Pulmonary artery endothelial cell (primary cell): ENCODE measurements around the gene SH3TC1. TPM values are rescaled to one million over a fixed set of nuclear protein-coding genes. Genes with fewer than 3 reads are reported as not detected.

ENCODE experiments used
- DNase-seq: peaks from one replicate; pipeline ENCODE4 v3.0.0-alpha.2; 2011; ENCODE audit warnings: low read depth, low spot score
- total RNA-seq: library from RNA; depleted of rRNA; stranded (reverse); fragments of >200 nt; gene quantifications from 2 replicates; pipeline ENCODE4 v1.2.3, GENCODE V29; 2014

Gene SH3TC1
- total RNA-seq, 1 donor from 2014 or later: 145 TPM

GRCh38 chr4:8241895-8242696 is 43.0 kb downstream of the SH3TC1 start:
- DNase-seq: peak; percentile 35

DNA sequence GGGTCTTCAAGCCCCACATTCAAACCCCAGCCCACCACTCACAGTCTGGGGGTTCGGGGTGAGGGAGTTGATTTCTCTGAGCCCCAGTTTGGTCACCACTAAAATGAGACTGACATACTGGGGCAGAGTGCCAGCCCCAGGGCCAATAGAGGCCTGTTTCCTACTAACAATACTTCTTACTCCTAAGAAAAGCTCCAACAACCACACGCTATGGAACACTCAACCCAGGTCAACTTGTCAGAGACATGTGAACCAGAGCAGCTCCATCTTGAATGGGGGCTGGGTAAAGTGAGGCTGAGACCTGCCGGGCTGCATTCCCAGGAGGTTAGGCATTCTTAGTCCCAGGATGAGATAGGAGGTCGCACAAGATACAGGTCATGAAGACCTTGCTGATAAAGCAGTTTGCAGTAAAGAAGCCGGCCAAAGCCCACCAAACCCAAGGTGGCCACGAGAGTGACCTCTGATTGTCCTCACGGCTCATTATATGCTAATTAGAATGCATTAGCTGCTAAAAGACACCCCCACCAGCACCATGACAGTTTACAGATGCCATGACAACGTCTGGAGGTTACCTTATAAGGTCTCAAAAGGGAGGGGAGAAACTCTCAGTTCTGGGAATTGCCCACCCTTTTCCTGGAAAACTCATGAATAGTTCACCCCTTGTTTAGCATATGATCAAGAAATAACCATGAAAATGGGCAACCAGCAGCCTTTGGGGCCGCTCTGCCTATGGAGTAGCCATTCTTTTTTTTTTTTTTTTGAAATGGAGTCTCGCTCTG is 43.9 kb downstream of the SH3TC1 start:
- DNase-seq: no peak

- DNase-seq: no peak
Observed at GRCh38 chr4:8244001-8244757, 45.1 kb downstream of the SH3TC1 start.

DNA sequence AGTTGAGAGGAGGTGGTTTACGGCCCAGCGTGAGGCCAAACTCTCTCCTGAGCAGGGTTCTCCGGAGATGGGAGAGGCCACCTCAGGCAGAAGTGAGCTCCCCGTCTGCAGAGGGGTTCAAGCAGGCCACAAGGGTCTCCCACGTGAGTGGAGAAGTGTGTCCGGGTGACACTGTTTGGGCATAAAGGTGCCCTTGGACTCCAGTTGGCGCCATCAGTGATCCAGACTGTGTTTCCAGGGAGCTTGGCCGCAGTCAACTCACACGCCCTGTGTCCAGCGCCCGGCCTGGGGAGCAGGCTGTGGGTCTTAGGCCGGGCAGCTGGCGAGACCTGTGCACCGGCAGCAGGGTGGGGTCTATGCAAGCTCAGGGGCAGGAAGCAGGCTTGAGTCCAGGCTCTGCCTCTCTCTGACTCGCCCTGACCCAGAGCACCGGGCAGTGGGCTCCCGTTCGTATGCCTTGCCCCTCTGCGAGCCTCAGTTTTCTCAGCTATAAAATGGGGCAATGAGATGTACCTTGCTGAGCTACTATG is 45.9 kb downstream of the SH3TC1 start:
- DNase-seq: no peak

- no peak for DNase-seq
Observed at GRCh38 chr4:8245884-8246833, 47.1 kb downstream of the SH3TC1 start.

GRCh38 chr4:8247047-8247930 is 48.2 kb downstream of the SH3TC1 start:
- no peak for DNase-seq

DNA sequence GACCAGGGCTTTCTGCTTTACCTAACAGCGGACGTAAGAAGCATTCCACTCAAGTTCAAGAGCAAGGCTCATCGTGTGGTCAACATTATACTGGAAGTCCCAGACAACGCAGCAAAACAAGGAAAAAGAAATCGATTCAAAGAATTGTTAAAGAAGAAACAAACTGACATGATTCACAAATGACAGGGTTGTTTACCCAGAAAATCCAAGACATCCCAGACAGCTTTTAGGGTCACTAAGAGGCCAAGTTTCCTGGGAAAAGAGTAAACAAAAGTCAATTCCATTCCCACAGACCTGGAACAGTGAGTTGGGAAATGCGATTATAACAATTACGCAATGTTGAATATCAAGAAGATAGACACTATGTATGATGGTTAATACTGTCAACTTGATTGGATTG is 49.0 kb downstream of the SH3TC1 start:
- no peak for DNase-seq

DNA sequence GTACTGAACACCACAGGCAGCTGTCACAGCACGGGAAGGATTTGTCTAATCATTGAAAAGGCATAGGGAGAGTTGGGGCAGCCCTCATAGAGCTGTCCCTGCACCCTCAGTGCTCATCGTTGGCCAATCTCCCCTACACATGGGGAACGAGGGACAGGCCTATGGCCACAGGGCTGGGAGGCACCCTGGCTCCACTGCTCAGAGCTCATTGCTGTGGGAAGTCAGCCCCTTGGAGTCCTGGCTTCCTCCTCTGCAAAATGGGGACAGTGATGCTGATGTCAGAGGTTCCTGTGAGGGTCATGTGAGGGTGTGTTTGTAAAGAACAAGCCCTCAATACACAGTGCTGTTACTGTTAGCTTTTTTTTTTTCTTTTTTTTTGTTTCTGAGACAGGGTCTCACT is 51.1 kb downstream of the SH3TC1 start:
- DNase-seq: no peak

- no peak for DNase-seq
Observed at GRCh38 chr4:8250637-8251036, 51.5 kb downstream of the SH3TC1 start.

GRCh38 chr4:8251110-8251883 is 52.2 kb downstream of the SH3TC1 start:
- DNase-seq: no peak

DNA sequence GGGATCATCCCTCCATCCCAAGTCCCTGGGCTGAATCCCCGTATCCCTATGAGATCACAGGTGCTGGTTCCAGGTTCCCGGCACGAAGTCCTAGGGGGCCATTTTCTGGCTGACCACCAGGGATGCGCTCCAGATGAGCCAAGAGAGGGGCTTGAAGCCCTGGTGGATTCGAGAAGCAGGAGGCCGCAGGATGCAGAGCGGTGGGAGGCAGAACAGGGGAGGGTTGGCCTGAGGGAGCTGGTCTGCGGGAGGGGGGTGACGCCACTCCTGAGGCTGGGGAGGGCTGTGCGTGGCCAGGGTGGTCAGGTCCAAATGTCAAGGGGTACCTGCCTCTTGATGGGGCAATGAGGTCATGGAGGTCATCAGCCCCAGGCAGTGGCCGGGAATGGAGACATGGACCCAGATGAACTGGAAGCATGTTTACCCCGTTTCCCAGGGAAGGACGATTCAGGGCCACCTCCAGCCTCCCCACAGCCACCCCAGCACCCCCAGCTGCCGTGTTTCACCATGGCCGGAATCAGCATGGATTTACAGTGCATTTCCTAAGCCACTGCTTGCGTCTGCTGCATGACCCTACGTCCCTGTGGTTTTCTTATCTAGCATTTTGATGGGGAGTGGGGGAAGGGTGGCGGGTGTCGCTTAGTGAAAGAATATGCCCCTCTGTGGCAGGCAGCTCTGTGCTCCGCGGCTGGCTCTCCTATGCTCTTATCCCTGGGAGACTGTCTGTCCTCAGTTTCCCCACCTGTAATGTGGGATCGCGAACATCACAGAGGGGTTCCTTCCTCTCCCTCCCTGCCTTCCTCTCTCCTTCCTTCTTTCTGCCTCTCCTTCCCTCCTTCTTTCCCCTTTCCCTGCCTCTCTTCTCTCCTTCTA is 53.4 kb downstream of the SH3TC1 start:
- DNase-seq: no peak

DNA sequence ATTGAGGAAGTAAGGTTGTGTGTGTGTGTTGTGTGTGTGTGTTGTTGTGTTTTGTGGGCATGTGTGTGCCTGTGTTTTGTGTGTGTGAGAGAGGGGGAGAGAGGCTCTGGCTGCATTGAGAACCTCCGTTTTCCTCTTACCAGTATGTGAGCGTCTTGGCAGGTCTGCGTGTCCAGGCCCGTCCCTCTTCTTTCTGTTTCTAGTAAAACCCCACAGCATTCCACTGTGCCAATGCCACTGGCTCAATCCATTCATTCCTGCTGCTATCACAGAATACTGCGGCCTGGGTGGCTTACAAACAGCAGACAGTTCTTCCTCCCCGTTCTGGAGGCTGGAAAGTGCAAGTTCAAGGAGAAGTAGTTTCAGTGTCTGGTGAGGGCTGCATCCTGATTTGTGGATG is 55.0 kb downstream of the SH3TC1 start:
- no peak for DNase-seq

DNA sequence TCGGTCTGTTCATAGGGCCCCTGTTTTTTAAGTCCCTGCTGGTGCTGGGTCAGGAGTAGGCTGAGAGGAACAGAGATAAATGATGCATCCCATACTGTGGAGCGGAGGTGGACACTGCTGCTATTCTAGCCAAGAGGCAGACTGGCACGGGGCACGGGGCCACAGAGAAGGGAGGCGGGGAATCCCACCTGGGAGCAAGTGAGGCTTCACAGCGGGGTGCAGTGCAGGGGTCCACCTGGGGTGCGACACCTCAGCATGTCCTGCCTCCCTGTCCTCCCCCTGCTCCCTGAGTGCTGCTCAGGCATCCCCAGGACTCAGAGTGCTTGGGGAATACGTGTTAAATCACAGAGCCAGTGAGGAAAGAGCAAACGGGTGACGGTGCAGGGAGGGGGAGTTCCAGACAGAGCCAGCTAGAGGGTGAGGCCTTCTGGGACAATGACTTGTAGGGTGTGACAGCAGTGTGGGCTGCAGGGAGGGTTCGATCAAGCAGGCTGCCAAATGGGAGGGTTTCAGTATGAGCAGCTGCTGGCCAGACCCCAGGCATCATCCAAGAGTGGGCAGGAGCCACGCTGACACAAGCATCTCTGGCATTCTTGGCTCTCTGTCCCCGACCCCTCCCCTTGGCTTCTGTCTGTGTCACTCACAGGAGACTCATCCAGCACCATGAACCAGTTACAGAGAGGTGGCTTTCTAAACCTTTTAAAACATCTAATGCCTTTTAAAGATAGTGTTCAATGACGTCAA is 56.8 kb downstream of the SH3TC1 start:
- no peak for DNase-seq

GRCh38 chr4:8257854-8258253 is 58.8 kb downstream of the SH3TC1 start:
- DNase-seq: no peak

DNA sequence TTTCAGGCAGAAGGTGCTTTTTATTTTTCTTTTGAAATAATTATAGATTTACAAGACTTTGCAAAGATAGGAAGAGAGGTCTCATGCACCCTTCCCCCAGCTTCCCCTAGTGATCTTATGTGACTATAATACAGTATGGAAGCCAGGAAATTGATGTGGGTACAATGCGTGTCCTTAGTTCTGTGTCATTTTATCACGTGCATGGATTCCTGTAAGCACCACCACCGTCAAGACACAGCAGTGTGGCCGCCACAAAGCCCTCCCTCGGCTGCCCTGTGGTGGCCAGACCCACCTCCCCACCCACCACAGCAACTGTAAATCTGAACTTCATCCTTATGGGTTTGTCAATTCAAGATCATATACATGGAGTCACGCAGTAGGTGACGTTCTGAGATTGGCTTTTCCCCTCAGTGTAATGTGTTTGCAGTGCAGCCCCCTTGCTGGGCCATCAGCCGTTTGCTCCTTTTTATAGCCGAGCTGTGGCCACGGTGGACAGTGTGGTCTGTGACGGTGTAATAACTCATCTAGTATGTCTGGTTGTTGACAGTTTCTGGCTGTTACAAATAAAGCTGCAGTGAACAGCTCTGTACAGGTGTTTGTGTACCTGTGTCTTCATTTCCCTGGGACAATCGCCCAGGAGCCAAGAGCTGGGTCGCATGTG is 59.6 kb downstream of the SH3TC1 start:
- DNase-seq: no peak

- no peak for DNase-seq
Observed at GRCh38 chr4:8259743-8260430, 60.8 kb downstream of the SH3TC1 start.
